Erythroblast (primary cell): ENCODE measurements around the gene KRTAP9-6.
"Not testable (repeated sequence)": the region's sequence is repeated elsewhere in the genome, so short reads cannot be mapped to it uniquely, and the experiment has no call there.

ENCODE experiments used
- DNase-seq, 2 experiments: peaks; one replicate each; lab custom pipeline; 2025; lab: John Stamatoyannopoulos, UW
- GATA1 ChIP-seq: IDR thresholded peaks from 2 replicates; pipeline ENCODE4 v1.6.1; 2011; ENCODE audit warnings: low read depth, mild to moderate bottlenecking, control low read depth, low read length, moderate library complexity
- POLR2A ChIP-seq: IDR thresholded peaks from 2 replicates; pipeline ENCODE4 v1.6.1; 2011; ENCODE audit warnings: mild to moderate bottlenecking, low read length

KRTAP9-6 gene

GRCh38 chr17:41256291-41256685 lies 8.9 kb upstream of the KRTAP9-6 start:
- DNase-seq: no peak

GRCh38 chr17:41258406-41258805 lies 6.8 kb upstream of the KRTAP9-6 start:
- TF ChIP-seq POLR2A (no peak), GATA1 (no peak)
- no peak for DNase-seq

More at GRCh38 chr17:41256291-41256685, 8.9 kb upstream of the KRTAP9-6 start:
- no peak for TF ChIP-seq POLR2A
- no peak for TF ChIP-seq GATA1

GRCh38 chr17:41263212-41263611 lies 2.0 kb upstream of the KRTAP9-6 start:
- no peak for TF ChIP-seq POLR2A
- no peak for TF ChIP-seq GATA1
- DNase-seq: no peak

GRCh38 chr17:41264599-41264998 lies 579 bp upstream of the KRTAP9-6 start:
- no peak for DNase-seq
- TF ChIP-seq GATA1 (no peak), POLR2A (no peak)

GRCh38 chr17:41267711-41268110 lies 2.5 kb downstream of the KRTAP9-6 start:
- no peak for DNase-seq
- TF ChIP-seq GATA1: no peak
- no peak for TF ChIP-seq POLR2A

- not testable (repeated sequence) for DNase-seq
Measured at GRCh38 chr17:41271323-41271722, 6.1 kb downstream of the KRTAP9-6 start.

- TF ChIP-seq GATA1 (no peak), POLR2A (no peak)
- no peak for DNase-seq
Measured at GRCh38 chr17:41271858-41272257, 6.7 kb downstream of the KRTAP9-6 start.

- DNase-seq: not testable (repeated sequence)
Measured at GRCh38 chr17:41275648-41276190, 10.5 kb downstream of the KRTAP9-6 start, which contains the start of gene KRTAP9-7. Gene KRTAP9-7, plus strand, starts transcription at chr17:41275698. Its CDS starts 0 bp downstream, at chr17:41275698.

- no peak for DNase-seq
- TF ChIP-seq POLR2A (no peak), GATA1 (no peak)
Measured at GRCh38 chr17:41278176-41278955, 13.2 kb downstream of the KRTAP9-6 start.

GRCh38 chr17:41284043-41284442 lies 18.9 kb downstream of the KRTAP9-6 start:
- TF ChIP-seq GATA1: no peak
- TF ChIP-seq POLR2A: no peak
- no peak for DNase-seq

GRCh38 chr17:41284546-41284945 lies 19.4 kb downstream of the KRTAP9-6 start:
- TF ChIP-seq GATA1: no peak
- no peak for TF ChIP-seq POLR2A
- no peak for DNase-seq

GRCh38 chr17:41287050-41287449 lies 21.9 kb downstream of the KRTAP9-6 start:
- TF ChIP-seq POLR2A: no peak
- TF ChIP-seq GATA1: no peak
- DNase-seq: no peak

GRCh38 chr17:41294016-41294415 lies 28.8 kb downstream of the KRTAP9-6 start:
- TF ChIP-seq POLR2A (no peak), GATA1 (no peak)
- DNase-seq: no peak

GRCh38 chr17:41296846-41297245 lies 31.7 kb downstream of the KRTAP9-6 start:
- DNase-seq: no peak
- TF ChIP-seq POLR2A: no peak
- TF ChIP-seq GATA1: no peak

- no peak for TF ChIP-seq POLR2A
- no peak for TF ChIP-seq GATA1
- DNase-seq: no peak
Measured at GRCh38 chr17:41298458-41299135, 33.4 kb downstream of the KRTAP9-6 start.
